Fibroblast of skin of abdomen (primary cell): ENCODE measurements around the gene ARL6IP6.

Experiments
- DNase-seq: peaks from one replicate; pipeline ENCODE4 v3.0.0-alpha.2; 2013

Gene ARL6IP6

DNA sequence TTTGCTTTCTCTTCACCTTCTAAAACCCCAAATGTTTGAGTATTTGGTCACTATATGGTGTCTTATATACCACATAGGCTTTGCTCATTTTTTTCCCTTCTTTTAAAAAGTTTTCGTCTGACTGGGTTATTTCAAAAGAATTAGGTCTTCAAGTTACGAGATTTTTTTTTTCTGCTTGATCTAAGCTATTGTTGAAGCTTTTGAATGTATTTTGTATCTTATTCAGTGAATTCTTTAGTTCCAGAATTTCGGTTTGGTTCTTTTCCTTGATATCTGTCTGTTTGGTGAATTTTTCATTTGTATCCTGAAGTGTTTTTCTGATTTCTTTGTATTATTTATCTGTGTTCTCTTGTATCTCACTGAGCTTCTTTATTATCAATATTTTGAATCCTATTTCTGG, 93.5 kb downstream of the ARL6IP6 start:
- no peak for DNase-seq
